Loucy (cell line): ENCODE data around the gene CNTFR.

Experiments used
- H2AFZ ChIP-seq: fragments of 200-600 bp; sonication (generic); 2 replicates; pipeline ENCODE4 v1.6.0; 2016; ENCODE audit warnings: antibody characterized with exemption, mild to moderate bottlenecking, low read length, moderate library complexity
- H3F3A ChIP-seq: fragments of 200-600 bp; 2 replicates; pipeline ENCODE4 v1.6.0; 2016; ENCODE audit warnings: antibody characterized with exemption, low read depth, mild to moderate bottlenecking
- H3K27me3 ChIP-seq: fragments of 200-600 bp; sonication (generic); 2 replicates; pipeline ENCODE4 v1.6.1; 2014; ENCODE audit warnings: low read length, mild to moderate bottlenecking; ENCODE audit not compliant: insufficient read depth, poor library complexity, severe bottlenecking
- H3K36me3 ChIP-seq: fragments of 200-600 bp; sonication (generic); 2 replicates; pipeline ENCODE4 v1.6.1; 2016; ENCODE audit warnings: low read length; ENCODE audit not compliant: insufficient read depth
- H3K4me1 ChIP-seq: fragments of 200-600 bp; sonication (generic); 2 replicates; pipeline ENCODE4 v1.5.1; 2014; ENCODE audit warnings: low read length, mild to moderate bottlenecking; ENCODE audit not compliant: insufficient read depth, poor library complexity, severe bottlenecking
- H3K4me2 ChIP-seq: fragments of 200-600 bp; sonication (generic); 2 replicates; pipeline ENCODE4 v1.6.0; 2014; ENCODE audit warnings: antibody characterized with exemption, low read length, low read depth, mild to moderate bottlenecking; ENCODE audit not compliant: poor library complexity, severe bottlenecking
- H3K4me3 ChIP-seq: fragments of 200-600 bp; sonication (generic); 2 replicates; pipeline ENCODE4 v1.5.1; 2014; ENCODE audit warnings: low read length, mild to moderate bottlenecking, mixed read lengths; ENCODE audit not compliant: poor library complexity, severe bottlenecking
- H3K79me2 ChIP-seq: fragments of 200-600 bp; sonication (generic); 2 replicates; pipeline ENCODE4 v1.6.1; 2014; ENCODE audit warnings: low read length; ENCODE audit not compliant: insufficient read depth
- H3K9ac ChIP-seq: fragments of 200-600 bp; sonication (generic); 2 replicates; pipeline ENCODE4 v1.6.0; 2014; ENCODE audit warnings: mild to moderate bottlenecking, low read depth, low read length, moderate library complexity; ENCODE audit not compliant: poor library complexity, severe bottlenecking
- H3K9me2 ChIP-seq: fragments of 200-600 bp; sonication (generic); replicated peaks from 2 replicates; pipeline ENCODE4 v1.6.1; 2016; ENCODE audit warnings: low read depth, low read length, mixed read lengths
- H3K9me3 ChIP-seq: fragments of 200-600 bp; sonication (generic); 2 replicates; pipeline ENCODE4 v1.6.1; 2014; ENCODE audit warnings: mild to moderate bottlenecking, antibody characterized with exemption, low read length, low read depth; ENCODE audit not compliant: insufficient read depth
- H4K20me1 ChIP-seq: fragments of 200-600 bp; sonication (generic); 2 replicates; pipeline ENCODE4 v1.6.0; 2014; ENCODE audit warnings: antibody characterized with exemption, low read length, mild to moderate bottlenecking; ENCODE audit not compliant: insufficient read depth, poor library complexity, severe bottlenecking
- EZH2phosphoT487 ChIP-seq: fragments of 200-600 bp; IDR thresholded peaks from 2 replicates; pipeline ENCODE4 v1.6.1; 2018; ENCODE audit warnings: antibody characterized with exemption, mild to moderate bottlenecking, moderate library complexity, borderline replicate concordance
- TF ChIP-seq, protein P1 (sequence below): fragments of 200-600 bp; sonication (generic); conservative IDR thresholded peaks from 2 replicates; pipeline ENCODE4 v1.5.1; 2014; ENCODE audit warnings: mild to moderate bottlenecking, antibody characterized with exemption, low read length

The CNTFR gene

GRCh38 chr9:34514401-34514800 is 75.1 kb downstream of the CNTFR start:
- H3K9ac ChIP-seq: no peak overlapping the region
- H3K4me1 ChIP-seq: no peaks in the 10 kb centered on the region

DNA sequence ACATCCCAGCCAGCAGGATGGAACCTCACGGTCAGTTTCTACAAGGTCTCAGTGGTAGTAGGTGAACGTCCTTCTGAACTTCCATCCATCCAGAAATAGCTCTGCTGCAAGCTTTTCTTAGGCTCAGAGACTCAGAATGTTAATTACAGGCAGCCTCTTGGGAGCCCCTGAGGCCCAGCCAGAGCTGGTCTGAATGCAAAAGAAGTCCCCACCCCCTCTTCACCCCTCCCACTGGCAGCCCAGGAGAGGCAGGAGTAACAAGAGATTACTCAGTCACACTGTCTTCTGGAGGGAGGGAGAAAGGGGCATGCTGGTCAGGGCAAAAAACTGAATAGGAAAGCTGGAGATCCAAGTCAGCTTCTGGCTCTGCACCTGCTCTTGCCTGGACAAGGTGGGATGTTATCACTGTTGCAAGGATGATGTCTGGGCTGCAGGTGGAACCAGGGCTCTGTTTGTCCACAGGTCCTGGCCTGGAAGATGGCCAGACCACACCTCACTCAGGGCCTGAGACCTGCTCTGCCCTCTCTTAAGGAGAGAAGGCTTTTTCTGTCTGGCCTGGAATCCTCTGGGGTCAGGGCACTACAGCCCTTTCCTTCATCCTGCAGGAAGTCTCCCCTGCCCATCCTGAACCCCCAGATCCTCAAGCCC is 75.8 kb downstream of the CNTFR start:
- H3K9me3 ChIP-seq: no peaks in the 10 kb centered on the region
- H4K20me1 ChIP-seq: no peaks in the 10 kb centered on the region
- no peaks in the 10 kb centered on the region for H3F3A ChIP-seq
- no peak overlapping the region for H2AFZ ChIP-seq
- no peak overlapping the region for H3K4me3 ChIP-seq
- H3K9me2 ChIP-seq: no peaks in the 10 kb centered on the region
- no peaks in the 10 kb centered on the region for H3K36me3 ChIP-seq
- TF ChIP-seq, protein P1, sequence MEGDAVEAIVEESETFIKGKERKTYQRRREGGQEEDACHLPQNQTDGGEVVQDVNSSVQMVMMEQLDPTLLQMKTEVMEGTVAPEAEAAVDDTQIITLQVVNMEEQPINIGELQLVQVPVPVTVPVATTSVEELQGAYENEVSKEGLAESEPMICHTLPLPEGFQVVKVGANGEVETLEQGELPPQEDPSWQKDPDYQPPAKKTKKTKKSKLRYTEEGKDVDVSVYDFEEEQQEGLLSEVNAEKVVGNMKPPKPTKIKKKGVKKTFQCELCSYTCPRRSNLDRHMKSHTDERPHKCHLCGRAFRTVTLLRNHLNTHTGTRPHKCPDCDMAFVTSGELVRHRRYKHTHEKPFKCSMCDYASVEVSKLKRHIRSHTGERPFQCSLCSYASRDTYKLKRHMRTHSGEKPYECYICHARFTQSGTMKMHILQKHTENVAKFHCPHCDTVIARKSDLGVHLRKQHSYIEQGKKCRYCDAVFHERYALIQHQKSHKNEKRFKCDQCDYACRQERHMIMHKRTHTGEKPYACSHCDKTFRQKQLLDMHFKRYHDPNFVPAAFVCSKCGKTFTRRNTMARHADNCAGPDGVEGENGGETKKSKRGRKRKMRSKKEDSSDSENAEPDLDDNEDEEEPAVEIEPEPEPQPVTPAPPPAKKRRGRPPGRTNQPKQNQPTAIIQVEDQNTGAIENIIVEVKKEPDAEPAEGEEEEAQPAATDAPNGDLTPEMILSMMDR: no peak
- no peak for TF ChIP-seq EZH2phosphoT487
- H3K4me1 ChIP-seq: no peaks in the 10 kb centered on the region
- no peak overlapping the region for H3K4me2 ChIP-seq
- no peak overlapping the region for H3K9ac ChIP-seq
- no peaks in the 10 kb centered on the region for H3K79me2 ChIP-seq
- no peaks in the 10 kb centered on the region for H3K27me3 ChIP-seq

More at GRCh38 chr9:34514401-34514800, 75.1 kb downstream of the CNTFR start:
- H3K4me2 ChIP-seq: no peak overlapping the region
- no peaks in the 10 kb centered on the region for H4K20me1 ChIP-seq
- no peaks in the 10 kb centered on the region for H3K9me3 ChIP-seq
- H3K27me3 ChIP-seq: no peaks in the 10 kb centered on the region
- no peak overlapping the region for H3K4me3 ChIP-seq
- TF ChIP-seq, protein P1: no peak
- TF ChIP-seq EZH2phosphoT487: no peak
- H3F3A ChIP-seq: no peaks in the 10 kb centered on the region
- no peak overlapping the region for H2AFZ ChIP-seq
- no peaks in the 10 kb centered on the region for H3K36me3 ChIP-seq
- no peaks in the 10 kb centered on the region for H3K79me2 ChIP-seq
- no peaks in the 10 kb centered on the region for H3K9me2 ChIP-seq

- no peak overlapping the region for H3K9ac ChIP-seq
Observed at GRCh38 chr9:34512131-34513078, 77.1 kb downstream of the CNTFR start.

More at GRCh38 chr9:34512131-34513078, 77.1 kb downstream of the CNTFR start:
- H3K9me3 ChIP-seq: no peaks in the 10 kb centered on the region
- no peaks in the 10 kb centered on the region for H3K36me3 ChIP-seq
- no peaks in the 10 kb centered on the region for H3K79me2 ChIP-seq
- no peaks in the 10 kb centered on the region for H3F3A ChIP-seq
- no peaks in the 10 kb centered on the region for H4K20me1 ChIP-seq
- no peak overlapping the region for H2AFZ ChIP-seq
- H3K27me3 ChIP-seq: no peaks in the 10 kb centered on the region
- H3K4me1 ChIP-seq: no peaks in the 10 kb centered on the region
- H3K4me3 ChIP-seq: no peak overlapping the region
- TF ChIP-seq, protein P1: no peak
- TF ChIP-seq EZH2phosphoT487: no peak
- no peaks in the 10 kb centered on the region for H3K9me2 ChIP-seq
- H3K4me2 ChIP-seq: no peak overlapping the region
